ENCODE measurements around the gene SORT1. TPM values are rescaled to one million over a fixed set of nuclear protein-coding genes. Genes with fewer than 3 reads are reported as not detected.

SORT1 gene
- polyA plus RNA-seq, 1 experiment, result 38.6 TPM

- DNase-seq (ENCODE audit: low read depth), result no peak
- Histone ChIP-seq H3K36me3 (ENCODE audit: control insufficient read depth, insufficient read depth, low read length) (no peaks in the 10 kb centered on the region; the same call in 1 of the 2 replicates), H3K27me3 (ENCODE audit: control insufficient read depth, insufficient read depth, low read length) (no peaks in the 10 kb centered on the region), H3K4me3 (ENCODE audit: low read depth, low read length) (no peak overlapping the region)
- POLR2A ChIA-PET, result no interaction called here
- TF ChIP-seq, protein P1, sequence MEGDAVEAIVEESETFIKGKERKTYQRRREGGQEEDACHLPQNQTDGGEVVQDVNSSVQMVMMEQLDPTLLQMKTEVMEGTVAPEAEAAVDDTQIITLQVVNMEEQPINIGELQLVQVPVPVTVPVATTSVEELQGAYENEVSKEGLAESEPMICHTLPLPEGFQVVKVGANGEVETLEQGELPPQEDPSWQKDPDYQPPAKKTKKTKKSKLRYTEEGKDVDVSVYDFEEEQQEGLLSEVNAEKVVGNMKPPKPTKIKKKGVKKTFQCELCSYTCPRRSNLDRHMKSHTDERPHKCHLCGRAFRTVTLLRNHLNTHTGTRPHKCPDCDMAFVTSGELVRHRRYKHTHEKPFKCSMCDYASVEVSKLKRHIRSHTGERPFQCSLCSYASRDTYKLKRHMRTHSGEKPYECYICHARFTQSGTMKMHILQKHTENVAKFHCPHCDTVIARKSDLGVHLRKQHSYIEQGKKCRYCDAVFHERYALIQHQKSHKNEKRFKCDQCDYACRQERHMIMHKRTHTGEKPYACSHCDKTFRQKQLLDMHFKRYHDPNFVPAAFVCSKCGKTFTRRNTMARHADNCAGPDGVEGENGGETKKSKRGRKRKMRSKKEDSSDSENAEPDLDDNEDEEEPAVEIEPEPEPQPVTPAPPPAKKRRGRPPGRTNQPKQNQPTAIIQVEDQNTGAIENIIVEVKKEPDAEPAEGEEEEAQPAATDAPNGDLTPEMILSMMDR (IDR thresholded peaks at IDR 0.05; ENCODE audit: insufficient read depth, low read depth, low read length), result no peak
- CTCF ChIA-PET, result interaction anchor here (0.8 kb wide), 1 partner anchor 9 kb away, joined by 5 read pairs; no protein-coding TSS in a partner anchor
These were observed 125.5 kb downstream of the SORT1 start for GRCh38 chr1:109272021-109272799.

GRCh38 chr1:109271458-109271857 is 126.3 kb downstream of the SORT1 start:
- TF ChIP-seq, protein P1 (IDR thresholded peaks at IDR 0.05; ENCODE audit: insufficient read depth, low read depth, low read length), result no peak
- no peak for DNase-seq (ENCODE audit: low read depth)
- Histone ChIP-seq H3K27me3 (ENCODE audit: control insufficient read depth, insufficient read depth, low read length) (no peaks in the 10 kb centered on the region), H3K36me3 (ENCODE audit: control insufficient read depth, insufficient read depth, low read length) (no peaks in the 10 kb centered on the region; the same call in 1 of the 2 replicates), H3K4me3 (ENCODE audit: low read depth, low read length) (no peak overlapping the region)
- ChIA-PET CTCF (no interaction called here), POLR2A (no interaction called here)

DNA sequence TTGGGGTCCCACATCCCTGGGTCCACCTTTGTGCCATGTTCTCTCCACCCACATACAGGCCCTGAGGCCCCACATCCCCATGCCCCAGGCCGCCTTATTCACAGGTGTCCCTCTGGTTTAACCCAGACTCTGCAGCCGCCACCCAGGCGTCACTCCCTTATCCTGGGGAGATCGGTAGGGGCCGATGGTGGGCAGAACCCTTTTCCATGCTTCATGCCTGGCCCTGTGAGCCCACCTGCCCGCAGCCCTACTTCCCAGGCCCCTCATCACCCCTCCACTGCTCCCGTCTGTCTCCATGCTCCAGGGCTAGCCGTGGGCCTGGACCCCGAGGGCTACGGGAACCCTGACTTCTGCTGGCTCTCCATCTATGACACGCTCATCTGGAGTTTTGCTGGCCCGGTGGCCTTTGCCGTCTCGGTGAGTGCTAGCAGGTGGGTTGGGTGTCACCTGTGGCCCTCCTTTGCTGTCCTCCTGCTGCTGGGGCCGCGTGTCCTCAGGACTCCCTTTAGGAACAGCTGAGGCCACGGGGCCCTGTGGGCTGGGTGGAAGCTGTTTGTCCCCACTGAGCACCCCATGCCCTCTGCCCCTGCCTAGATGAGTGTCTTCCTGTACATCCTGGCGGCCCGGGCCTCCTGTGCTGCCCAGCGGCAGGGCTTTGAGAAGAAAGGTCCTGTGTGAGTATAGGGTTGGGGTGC is 126.9 kb downstream of the SORT1 start:
- CTCF ChIA-PET, result no interaction called here
- no peak overlapping the region for H3K4me3 ChIP-seq (ENCODE audit: low read depth, low read length)
- POLR2A ChIA-PET, result no interaction called here
- DNase-seq (ENCODE audit: low read depth), result no peak
- H3K27me3 ChIP-seq (ENCODE audit: control insufficient read depth, insufficient read depth, low read length), result no peaks in the 10 kb centered on the region
- H3K36me3 ChIP-seq (ENCODE audit: control insufficient read depth, insufficient read depth, low read length), result no peaks in the 10 kb centered on the region; the same call in 1 of the 2 replicates
- TF ChIP-seq, protein P1 (IDR thresholded peaks at IDR 0.05; ENCODE audit: insufficient read depth, low read depth, low read length), result no peak

DNA sequence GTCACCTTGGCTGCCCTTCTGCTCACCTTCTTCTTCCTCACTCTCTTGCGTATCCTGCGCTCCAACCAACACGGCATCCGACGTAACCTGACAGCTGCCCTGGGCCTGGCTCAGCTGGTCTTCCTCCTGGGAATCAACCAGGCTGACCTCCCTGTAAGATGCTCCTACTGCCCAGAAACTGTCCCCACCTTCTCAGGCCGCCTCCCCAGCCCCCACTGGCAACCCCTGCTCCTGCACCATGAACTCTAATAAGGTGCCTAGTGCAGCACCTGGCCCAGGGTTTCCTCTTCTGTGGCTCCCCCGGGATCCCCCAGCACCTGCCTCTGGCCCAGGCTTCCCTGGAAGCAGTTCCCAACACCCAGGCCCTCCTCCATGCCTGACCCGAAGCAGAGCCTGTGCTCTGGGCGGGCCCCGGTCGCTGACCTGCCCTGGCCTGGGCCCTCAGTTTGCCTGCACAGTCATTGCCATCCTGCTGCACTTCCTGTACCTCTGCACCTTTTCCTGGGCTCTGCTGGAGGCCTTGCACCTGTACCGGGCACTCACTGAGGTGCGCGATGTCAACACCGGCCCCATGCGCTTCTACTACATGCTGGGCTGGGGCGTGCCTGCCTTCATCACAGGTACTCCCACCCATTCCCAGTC is 127.6 kb downstream of the SORT1 start:
- ChIA-PET CTCF (interaction anchor here (1.4 to 7.5 kb wide), 4 partner anchors 8 to 263 kb away, joined by 5 to 77 read pairs (median 8); partner anchors contain the start of gene SORT1), POLR2A (no interaction called here)
- H3K36me3 ChIP-seq (ENCODE audit: control insufficient read depth, insufficient read depth, low read length), result no peaks in the 10 kb centered on the region; the same call in 1 of the 2 replicates
- no peak for DNase-seq (ENCODE audit: low read depth)
- H3K27me3 ChIP-seq (ENCODE audit: control insufficient read depth, insufficient read depth, low read length), result no peaks in the 10 kb centered on the region
- no peak overlapping the region for H3K4me3 ChIP-seq (ENCODE audit: low read depth, low read length)
- TF ChIP-seq, protein P1 (IDR thresholded peaks at IDR 0.05; ENCODE audit: insufficient read depth, low read depth, low read length), result no peak

Measured in BJ (cell line).